Stimulated activated CD4-positive, alpha-beta T cell treated with anti-CD3 and anti-CD28 coated beads, Interleukin-4, amount 100 ng/mL, for 24 hours (primary cell): ENCODE measurements around the gene U2AF1L4.

Experiments used
- DNase-seq: peaks from one replicate; pipeline ENCODE4 v3.0.0-alpha.2; 2020

The U2AF1L4 gene

DNA sequence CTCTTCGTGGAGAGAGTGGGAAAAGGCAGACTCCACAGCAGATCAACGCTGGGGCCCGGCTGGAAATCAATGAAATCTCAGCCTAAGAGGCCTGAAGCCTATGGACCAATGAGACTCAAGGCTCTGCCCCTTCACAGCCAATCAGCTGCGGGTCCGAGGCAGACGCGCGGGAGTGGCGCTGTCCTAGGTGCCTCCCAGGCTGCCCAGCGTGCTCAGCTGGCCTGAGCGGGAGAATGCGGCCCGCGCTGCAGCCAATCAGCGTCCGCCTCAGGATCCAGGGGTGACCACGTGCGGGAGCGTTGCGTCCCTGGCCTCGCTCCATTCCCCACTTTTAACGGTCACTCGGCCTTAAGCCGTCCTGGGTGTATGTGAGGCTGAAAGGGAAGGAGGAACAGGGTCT lies 41.0 kb downstream of the U2AF1L4 start, which contains the start of gene ZBTB32:
ZBTB32 (plus strand) TSS at position 341 of the 400 bp plus-strand sequence. CDS start 10,069 bp downstream, outside the sequence.
- no peak for DNase-seq

DNA sequence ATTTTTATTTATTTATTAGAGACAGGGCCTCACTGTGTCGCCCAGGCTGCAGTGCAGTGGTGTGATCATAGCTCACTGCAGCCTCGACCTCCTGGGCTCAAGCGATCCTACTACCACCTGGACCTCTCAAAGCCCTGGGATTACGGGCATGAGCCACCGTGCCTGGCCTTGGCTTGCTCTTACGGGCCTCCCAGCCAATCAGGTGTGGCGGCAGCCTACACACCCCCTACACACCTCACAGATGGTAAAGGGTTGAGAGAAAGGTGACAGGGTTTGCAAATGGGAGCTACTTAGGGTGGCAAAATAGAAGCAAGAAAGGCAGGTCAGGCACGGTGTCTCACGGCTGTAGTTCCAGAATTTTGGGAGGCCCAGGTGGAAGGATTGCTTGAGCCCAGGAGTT lies 41.9 kb downstream of the U2AF1L4 start:
- DNase-seq, result no peak

DNA sequence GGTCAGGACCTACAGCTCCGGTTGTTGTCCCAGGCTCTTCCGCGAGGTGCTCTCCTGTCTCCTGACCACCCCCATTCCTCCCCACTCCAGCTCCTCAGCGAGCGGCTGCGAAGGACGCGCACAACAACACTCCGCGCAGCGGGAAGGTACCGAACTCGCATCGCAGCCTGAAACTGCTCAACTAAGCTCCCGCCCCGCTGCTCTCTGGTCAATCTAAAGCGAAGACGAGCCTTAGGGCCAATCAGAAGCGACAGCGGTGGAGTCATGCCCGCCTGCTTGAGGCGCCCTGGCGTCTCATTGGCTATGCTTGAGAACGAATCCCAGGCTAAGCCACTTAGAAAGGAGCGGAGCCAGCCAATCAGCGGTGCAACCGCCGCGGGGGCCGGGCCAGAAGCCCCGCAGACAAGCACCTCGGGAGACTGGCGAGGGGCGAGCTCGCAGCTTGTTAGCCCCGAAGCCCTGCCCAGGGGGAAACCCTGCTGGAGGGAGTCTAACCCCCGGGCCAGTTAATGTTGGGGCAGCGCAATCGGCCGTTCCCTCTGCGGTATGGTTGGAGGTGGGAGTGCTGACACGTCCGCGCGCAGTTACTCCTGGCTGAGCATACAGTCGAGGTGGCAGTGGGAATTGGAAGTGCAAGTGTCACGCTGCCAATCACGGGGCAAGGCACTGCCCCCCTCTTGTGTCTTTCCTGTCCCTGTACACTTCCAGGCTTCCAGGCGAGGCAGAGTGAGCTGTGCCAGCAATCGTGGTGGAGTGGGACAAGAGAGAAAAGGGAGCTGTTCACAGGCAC lies 42.8 kb downstream of the U2AF1L4 start:
- peak; percentile 96 for DNase-seq

DNA sequence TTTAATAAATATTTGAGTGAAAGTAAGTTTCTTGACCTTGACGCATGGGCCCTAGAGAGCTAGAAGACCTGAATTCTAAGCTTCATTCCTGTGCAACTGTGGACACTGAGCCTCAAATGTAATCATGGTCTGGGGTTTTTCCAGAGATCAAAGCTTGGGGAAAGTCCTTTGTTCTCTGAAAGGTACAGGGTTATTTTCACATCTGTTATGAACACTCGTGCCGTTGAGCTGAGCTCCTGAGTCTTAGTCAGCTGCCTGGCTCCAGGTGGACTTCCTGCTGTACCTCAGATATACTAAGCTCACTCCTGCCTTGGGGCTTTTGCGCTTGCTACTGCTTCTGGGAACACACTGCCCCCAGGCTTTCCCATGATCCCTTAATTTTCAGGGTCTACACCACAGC lies 48.4 kb downstream of the U2AF1L4 start:
- no peak for DNase-seq

DNA sequence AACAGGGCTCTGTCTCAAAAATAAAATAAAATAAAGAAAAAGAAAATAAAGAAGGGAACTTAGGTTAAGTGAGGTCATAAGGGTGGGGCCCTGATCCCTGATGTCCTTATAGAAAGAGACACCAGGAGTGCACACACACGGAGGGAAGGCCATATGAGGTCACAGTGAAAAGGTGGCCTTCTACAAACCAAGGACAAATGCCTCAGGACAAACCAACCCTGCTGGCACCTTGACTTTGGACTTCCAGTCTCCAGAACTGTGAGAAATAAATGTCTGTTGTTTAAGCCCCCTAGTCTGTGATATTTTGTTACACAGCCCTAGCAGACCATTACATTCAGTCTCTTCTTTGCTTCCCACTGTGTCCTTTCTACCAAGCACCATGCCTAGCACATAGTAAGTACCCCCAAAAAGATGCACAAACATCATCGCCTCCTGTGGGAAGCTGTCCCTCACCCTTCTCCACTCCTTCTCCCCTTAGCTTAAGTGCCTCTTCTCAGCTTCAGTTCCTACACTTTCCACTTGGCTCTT lies 49.3 kb downstream of the U2AF1L4 start:
- DNase-seq, result no peak

DNA sequence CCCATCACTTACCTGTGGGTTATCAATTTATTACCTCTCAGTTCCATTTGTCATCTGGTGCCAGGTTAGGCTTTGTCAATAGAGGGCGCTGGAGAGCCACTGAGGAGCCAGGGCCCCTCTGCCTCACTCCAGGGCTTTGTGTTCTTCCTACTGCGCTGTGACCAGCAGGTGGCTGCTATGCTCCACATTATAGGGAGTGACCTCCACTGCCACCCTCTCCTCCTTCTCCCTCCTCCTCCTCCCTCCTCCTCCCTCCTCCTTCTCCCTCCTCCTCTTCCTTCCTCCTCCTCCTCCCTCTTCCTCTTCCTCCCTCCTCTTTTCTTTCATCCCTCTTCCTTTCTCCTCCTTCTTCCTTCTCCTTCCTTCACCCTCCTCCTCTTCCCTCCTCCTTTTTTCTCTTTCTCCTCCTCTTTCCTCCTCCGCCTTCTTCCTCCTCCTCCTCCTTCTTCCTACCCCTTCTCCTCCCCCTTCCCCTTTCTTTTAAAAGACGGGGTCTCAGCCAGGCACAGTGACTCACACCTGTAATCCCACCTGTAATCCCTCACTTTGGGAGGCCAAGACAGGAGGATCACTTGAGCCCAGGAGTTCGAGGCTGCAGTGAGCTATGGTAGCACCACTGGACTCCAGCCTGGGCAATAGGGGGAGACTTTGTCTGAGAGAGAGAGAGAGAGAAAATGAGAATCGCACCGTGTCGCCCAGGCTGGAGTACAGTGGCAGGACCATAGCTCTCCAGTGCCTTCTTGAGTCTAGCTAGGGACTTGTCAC lies 51.2 kb downstream of the U2AF1L4 start:
- peak; percentile 93 for DNase-seq

DNA sequence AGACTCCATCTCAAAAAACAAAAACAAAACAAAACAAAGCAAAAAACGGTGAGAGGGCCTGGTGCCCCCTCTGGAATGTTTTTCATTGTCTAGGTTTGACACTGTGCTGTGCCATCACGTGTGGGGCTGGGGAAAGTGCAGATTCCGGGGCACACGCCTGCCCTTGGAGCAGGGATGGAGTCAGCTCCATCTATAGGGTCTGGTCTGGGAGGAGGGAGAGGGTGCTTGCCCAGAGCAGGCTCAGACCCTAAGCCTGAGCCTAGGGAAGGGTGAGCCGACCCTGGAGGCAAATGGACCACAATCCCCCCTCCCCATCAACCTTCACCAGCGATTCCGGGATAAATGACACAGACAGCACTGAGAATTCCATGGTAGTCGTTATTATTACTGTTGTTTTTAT lies 51.8 kb downstream of the U2AF1L4 start:
- DNase-seq, result no peak
